HTR-8/SVneo (cell line): Measurements from ENCODE around the gene CLCN2.
A peak's percentile ranks its signal among the peaks of the same experiment; 100 is the strongest.

Experiments
- DNase-seq: peaks from one replicate; pipeline ENCODE4 v3.0.0; 2011; ENCODE audit warnings: low spot score, mixed read lengths; ENCODE audit not compliant: insufficient read length
- FAIRE-seq: peaks from 2 replicates; lab custom pipeline; 2011; peaks lifted over from hg19 to GRCh38; lab: Jason Lieb, UNC

CLCN2 gene

DNA sequence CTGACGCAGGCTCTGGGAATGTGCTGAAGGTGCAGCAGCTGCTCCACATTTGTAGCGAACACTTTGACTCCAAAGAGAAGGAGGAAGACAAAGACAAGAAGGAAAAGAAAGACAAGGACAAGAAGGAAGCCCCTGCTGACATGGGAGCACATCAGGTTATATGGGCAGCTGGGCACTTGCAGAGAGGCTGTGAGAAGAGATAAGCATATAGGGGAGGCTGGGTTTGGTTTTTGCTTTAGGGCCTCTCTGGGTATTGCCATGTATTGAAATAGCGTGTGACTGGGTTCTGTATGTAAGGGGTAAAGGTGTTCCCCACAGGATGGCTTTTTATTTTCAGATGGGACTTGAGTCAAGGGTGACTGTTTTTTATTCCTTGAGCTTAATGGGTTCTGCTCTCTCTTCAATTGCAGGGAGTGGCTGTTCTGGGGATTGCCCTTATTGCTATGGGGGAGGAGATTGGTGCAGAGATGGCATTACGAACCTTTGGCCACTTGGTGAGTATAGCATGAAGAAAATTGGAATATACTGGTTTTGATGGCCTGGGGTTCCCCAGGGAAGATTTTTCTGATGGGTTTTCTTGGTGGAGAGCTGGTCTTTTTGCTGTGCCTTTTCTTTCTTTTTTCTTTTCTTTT is 54.9 kb downstream of the CLCN2 start:
- FAIRE-seq, result no peak
- DNase-seq, result no peak

DNA sequence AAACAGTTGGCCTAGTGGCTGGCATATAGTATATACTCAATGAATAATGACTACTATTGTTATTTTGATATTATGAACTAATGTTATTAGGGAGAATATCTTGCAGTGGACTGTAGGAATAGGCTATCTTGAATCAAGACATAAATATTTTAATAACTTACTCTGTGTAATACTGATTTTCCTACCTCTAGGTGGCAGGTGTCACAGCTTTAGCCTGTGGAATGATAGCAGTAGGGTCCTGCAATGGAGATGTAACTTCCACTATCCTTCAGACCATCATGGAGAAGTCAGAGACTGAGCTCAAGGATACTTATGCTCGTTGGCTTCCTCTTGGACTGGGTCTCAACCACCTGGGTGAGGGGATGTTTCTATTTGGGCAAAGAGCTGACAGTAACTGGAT is 55.8 kb downstream of the CLCN2 start:
- no peak for DNase-seq
- FAIRE-seq, result no peak

DNA sequence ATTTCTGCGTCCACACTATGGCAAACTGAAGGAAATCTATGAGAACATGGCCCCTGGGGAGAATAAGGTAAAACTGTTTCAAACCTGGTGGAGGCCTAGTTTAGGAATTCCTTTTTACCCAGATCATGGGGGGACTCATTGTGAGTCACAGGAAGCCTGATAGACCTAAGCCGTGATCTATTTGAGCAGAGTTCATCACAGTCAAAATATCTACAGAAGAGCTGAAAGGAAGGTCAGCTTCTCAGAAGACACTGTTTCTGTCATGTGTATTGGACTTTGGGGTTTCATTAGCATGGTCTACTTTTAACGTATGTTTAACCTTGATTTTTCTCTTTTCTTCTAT is 61.1 kb downstream of the CLCN2 start:
- DNase-seq, result no peak

DNA sequence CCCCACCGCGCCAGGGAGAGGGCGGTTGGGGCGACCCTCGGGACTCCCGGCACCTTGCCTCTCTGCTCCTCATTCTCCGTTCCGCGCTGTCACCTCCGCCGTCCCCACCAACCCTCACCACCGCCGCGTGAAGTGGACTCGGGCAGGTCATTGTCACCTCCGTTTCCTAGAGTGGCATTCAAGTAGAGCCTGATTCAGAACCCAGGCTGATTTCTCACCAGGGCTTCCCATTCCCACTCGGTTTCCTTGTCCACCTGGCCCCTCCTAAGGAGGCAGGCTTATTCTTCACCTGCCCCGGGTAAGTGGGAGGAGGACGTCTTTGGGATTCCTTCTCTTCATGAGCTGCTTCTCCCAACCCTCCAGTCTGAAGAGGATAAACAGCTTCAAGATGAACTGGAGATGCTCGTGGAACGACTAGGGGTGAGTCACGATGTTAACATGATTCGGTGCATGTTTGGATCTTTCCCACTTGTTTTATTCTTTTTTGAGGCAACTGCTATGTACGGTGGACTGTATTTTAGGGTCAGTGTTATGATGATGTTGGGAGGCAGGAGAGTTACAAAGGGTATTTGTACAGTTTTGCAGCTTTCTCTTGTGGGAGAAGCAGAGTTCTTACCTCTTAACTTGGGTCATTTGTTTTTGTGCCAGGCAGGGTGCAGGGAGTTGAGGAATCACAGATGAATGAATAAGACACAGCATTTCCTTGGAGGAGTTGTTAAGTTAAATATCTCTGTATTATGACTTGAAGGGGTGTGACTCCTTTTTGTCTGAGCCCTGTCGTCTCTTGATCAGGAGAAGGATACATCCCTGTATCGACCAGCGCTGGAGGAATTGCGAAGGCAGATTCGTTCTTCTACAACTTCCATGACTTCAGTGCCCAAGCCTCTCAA is 61.7 kb downstream of the CLCN2 start:
- no peak for FAIRE-seq
- no peak for DNase-seq

More for the DNA sequence above, 61.1 kb downstream of the CLCN2 start:
- no peak for FAIRE-seq

DNA sequence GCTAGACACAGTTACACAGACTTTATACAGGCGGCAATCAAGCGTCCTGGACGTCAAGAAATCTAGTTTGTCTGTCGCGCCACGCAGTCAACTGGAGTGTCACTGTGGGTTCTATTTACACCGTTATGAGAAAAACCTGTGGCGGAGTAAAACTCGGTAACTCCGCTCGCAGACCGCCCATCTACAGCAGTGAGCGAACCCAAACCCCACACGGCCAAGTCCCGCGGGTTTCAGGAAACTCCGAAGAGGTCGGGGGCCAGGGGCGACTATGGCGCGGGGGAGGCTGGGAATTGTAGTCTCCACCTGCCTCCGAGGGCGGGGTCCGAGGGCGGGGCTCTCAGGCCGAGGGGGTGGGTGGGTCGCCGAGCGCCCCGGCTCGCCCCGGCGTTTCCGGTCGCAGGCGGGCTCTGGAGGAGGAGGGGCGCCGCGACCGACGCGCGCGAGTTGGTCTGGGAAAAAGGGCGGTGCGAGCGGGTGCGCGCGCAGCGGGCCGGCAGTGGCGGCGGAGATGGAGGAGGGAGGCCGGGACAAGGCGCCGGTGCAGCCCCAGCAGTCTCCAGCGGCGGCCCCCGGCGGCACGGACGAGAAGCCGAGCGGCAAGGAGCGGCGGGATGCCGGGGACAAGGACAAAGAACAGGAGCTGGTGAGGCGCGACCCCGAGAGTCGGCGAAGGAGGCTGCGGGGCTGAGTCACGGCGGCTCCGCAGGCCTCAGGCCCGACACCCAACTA is 62.5 kb downstream of the CLCN2 start, which contains the start of gene PSMD2:
Gene PSMD2 (plus strand): TSS at position 483 of the 729 bp plus-strand sequence. CDS start 26 bp downstream, at position 509.
- DNase-seq (peak; percentile 97), FAIRE-seq (no peak)

DNA sequence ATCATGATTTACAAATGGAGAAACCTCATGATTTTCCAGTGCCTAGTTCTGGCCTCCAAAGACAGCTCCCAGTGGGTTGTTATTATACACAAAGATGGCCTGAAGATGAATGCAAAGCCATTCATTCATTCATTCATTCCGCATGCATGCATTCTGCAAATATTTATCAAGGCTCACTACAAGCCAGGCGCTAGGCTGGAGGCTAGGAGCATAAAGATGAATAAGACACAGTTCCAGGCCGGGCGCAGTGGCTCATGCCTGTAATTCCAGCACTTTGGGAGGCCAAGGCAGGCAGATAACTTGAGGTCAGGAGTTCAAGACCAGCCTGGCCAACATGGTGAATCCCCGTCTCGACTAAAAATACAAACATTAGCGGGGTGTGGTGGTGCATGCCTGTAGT is 64.8 kb downstream of the CLCN2 start:
- FAIRE-seq, result no peak
- DNase-seq, result no peak
